GM18505 (cell line): Measurements from ENCODE around the gene PTPRQ.
"Not testable (repeated sequence)": the region's sequence is repeated elsewhere in the genome, so short reads cannot be mapped to it uniquely, and the experiment has no call there.

Experiments used
- ATAC-seq: cut with Tn5 transposase; IDR thresholded peaks from one replicate; pipeline ENCODE4 v1.9.1; 2021; ENCODE audit not compliant: unreplicated experiment
- POLR2A ChIP-seq: IDR thresholded peaks from 4 replicates; pipeline ENCODE4 v1.6.1; 2011; ENCODE audit warnings: borderline replicate concordance; ENCODE audit not compliant: insufficient read depth, insufficient read length; ENCODE audit errors: extremely low read depth

The PTPRQ gene

DNA sequence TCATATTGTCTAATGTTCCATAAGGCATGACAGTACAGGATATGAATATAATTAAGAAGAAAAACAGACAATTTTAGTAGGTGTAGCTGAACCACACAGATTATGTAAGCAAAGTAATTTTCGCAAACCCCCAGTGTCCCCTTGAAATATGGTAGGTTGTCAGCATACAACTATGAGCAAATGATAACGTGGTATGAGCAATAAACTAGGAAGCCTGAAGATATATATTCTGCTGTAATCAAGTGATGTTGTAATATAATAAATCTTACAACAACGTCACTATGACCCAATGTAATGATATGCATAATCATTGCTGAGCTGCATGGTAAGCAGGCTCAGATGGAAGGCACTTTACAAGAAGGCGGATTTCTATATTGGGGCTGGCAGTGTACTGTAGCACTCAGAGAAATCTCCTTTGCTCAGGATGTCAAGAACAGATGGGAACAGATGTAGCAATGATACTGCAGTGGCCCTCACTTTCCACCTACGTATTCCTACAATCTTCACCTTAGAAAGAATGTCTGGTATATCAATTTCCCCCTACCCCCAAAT lies 215.6 kb downstream of the PTPRQ start:
- no peak for TF ChIP-seq POLR2A
- no peak for ATAC-seq

- TF ChIP-seq POLR2A, result no peak
- no peak for ATAC-seq
These were observed 218.6 kb downstream of the PTPRQ start for GRCh38 chr12:80662586-80662985.

GRCh38 chr12:80670214-80670613 lies 226.2 kb downstream of the PTPRQ start:
- ATAC-seq, result no peak
- no peak for TF ChIP-seq POLR2A

DNA sequence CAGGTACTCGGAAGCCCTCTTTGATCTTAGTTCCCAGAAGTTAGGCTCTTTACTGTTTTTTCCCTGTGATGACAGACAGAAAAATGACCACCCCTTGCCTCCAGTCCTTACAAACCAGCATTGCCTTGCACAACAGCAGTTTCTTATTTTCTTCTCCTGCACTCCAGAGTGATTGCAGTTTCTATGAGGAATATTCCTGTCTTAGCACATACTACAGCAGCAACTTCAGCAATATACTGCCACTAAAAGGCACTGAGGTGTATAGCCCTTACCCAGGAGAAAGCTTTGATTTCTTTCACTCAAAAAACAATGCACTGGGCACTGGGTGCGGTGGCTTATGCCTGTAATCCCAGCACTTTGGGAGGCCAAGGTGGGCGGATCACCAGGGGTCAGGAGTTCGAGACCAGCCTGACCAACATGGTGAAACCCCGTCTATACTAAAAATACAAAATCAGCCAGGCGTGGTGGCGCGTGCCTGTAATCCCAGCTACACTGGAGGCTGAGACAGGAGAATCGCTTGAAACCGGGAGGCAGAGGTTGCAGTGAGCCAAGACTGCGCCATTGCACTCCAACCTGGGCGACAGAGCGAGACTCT lies 232.1 kb downstream of the PTPRQ start:
- not testable (repeated sequence) for ATAC-seq

GRCh38 chr12:80676856-80677255 lies 232.8 kb downstream of the PTPRQ start:
- no peak for TF ChIP-seq POLR2A

GRCh38 chr12:80677994-80678393 lies 234.0 kb downstream of the PTPRQ start:
- ATAC-seq, result no peak
- no peak for TF ChIP-seq POLR2A

More at GRCh38 chr12:80676856-80677255, 232.8 kb downstream of the PTPRQ start:
- ATAC-seq, result no peak

- ATAC-seq, result no peak
- TF ChIP-seq POLR2A, result no peak
These were observed 235.5 kb downstream of the PTPRQ start for GRCh38 chr12:80679346-80680131.

DNA sequence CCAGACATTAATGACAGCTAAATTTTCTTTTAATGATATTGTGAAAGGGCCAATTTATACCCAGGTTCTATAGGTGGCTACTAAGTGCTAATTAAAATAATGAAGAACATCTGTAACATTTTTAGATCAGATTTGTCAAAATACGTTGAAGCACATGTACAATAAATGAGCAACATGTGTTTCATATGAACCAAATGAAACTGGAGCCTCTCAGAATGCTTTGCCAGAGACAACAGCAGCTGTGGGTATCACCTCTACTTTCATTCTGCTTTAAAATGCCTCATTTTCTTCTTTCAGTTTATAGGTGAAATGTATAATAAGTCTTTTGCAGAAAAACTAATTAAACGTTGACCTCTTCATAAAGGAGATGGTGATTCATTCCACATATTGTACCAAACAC lies 237.3 kb downstream of the PTPRQ start:
- no peak for ATAC-seq
- TF ChIP-seq POLR2A, result no peak

DNA sequence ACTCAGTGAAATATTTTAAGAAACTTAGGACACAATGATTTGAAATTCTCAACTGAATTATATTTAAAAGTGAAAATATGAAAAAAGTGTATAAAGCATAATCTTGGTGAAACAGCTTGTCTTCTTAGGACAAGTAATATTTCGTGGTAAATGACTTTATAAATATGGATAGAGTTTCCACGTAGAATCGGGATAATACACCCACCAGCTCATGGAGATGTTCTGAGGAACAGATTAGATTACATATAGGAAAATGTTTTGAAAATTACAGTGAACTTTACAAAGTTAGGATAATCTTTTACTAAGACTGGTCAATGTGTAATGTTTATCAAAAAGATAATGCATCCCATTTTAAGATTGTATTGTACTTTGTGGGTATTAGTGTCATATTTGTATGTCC lies 237.8 kb downstream of the PTPRQ start:
- TF ChIP-seq POLR2A, result no peak
- no peak for ATAC-seq

GRCh38 chr12:80684077-80684495 lies 240.1 kb downstream of the PTPRQ start:
- no peak for TF ChIP-seq POLR2A
- no peak for ATAC-seq

DNA sequence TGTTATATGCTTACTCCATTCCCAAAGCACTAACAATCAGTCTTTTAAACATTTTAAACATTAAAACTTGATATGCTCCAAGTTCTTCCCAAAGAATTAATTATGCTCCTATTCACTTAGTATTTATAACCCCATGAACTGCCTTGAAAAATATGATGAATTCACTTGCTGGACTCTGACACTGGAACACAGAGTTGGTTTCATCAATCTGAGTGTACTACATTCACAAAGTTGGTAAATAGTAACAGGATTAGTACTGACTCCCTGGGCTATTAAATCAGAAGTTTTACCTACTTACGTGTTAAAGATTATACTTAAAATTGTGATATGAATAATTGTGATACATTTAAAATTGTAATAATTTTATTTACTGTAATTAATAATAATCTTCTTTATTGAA lies 246.1 kb downstream of the PTPRQ start:
- ATAC-seq, result no peak
- TF ChIP-seq POLR2A, result no peak

GRCh38 chr12:80690513-80690912 lies 246.5 kb downstream of the PTPRQ start:
- no peak for ATAC-seq
- TF ChIP-seq POLR2A, result no peak

DNA sequence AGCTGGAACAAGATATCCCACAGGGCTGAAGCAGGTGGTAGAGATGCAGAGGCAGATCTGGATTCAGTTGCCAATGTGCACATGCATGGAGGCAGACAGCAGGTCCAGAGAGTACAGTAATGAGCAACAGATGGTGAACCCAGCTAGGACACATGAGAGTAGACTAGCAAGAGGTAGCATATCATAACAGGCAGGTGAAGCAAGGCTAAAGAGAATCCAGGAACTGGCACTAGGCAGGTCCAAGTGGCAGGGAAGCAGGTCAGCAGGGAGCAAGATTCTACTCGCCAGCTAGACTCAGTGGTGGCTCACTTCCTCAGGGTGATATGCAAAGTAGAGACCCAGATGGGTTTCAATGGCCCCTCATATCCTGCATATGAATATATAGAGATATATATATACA lies 248.1 kb downstream of the PTPRQ start:
- no peak for ATAC-seq
- no peak for TF ChIP-seq POLR2A

- TF ChIP-seq POLR2A, result no peak
- no peak for ATAC-seq
These were observed 253.3 kb downstream of the PTPRQ start for GRCh38 chr12:80697270-80697887.
